Neural progenitor cell (in vitro differentiated cells): Measurements from ENCODE around the gene PNMA6E. TPM values are rescaled to one million over a fixed set of nuclear protein-coding genes. Genes with fewer than 3 reads are reported as not detected.

ENCODE experiments used
- DNase-seq: peaks from one replicate; pipeline ENCODE4 v3.0.0-alpha.2; 2016; ENCODE audit warnings: low spot score
- H2AFZ ChIP-seq: fragments of 200-600 bp; sonication (generic); replicated peaks from 2 replicates; pipeline ENCODE4 v1.6.1; 2016; ENCODE audit warnings: antibody characterized with exemption
- H3F3A ChIP-seq: fragments of 200-600 bp; sonication (generic); 2 replicates; pipeline ENCODE4 v1.6.1; 2016; ENCODE audit warnings: antibody characterized with exemption, low read depth
- H3K27ac ChIP-seq: fragments of 200-600 bp; sonication (generic); 2 replicates; pipeline ENCODE4 v1.5.1; 2016; ENCODE audit warnings: mild to moderate bottlenecking
- H3K27me3 ChIP-seq: fragments of 200-600 bp; sonication (generic); 2 replicates; pipeline ENCODE4 v1.6.1; 2016; ENCODE audit warnings: mild to moderate bottlenecking, moderate library complexity
- H3K36me3 ChIP-seq: fragments of 200-600 bp; sonication (generic); 2 replicates; pipeline ENCODE4 v1.5.1; 2016
- H3K4me1 ChIP-seq: fragments of 200-600 bp; sonication (generic); 2 replicates; pipeline ENCODE4 v1.6.1; 2016; ENCODE audit warnings: mixed run types
- H3K4me2 ChIP-seq: fragments of 200-600 bp; sonication (generic); 2 replicates; pipeline ENCODE4 v1.6.1; 2016
- H3K4me3 ChIP-seq: fragments of 200-600 bp; sonication (generic); 2 replicates; pipeline ENCODE4 v1.5.1; 2016
- H3K79me2 ChIP-seq: fragments of 200-600 bp; sonication (generic); 2 replicates; pipeline ENCODE4 v1.6.1; 2016; ENCODE audit warnings: low read depth
- H3K9ac ChIP-seq: fragments of 200-600 bp; sonication (generic); 2 replicates; pipeline ENCODE4 v1.6.1; 2016
- H3K9me3 ChIP-seq: fragments of 200-600 bp; sonication (generic); 2 replicates; pipeline ENCODE4 v1.5.1; 2016; ENCODE audit warnings: low read depth
- H4K20me1 ChIP-seq: fragments of 200-600 bp; sonication (generic); 2 replicates; pipeline ENCODE4 v1.6.1; 2016; ENCODE audit warnings: low read depth
- H3K27ac Mint-ChIP-seq: 3 replicates; pipeline ENCODE4 v1.8.0; 2021; ENCODE audit warnings: mixed read lengths
- H3K27me3 Mint-ChIP-seq: 2 replicates; pipeline ENCODE4 v1.8.0; 2022; ENCODE audit warnings: low read depth, mild to moderate bottlenecking, inconsistent platforms, moderate library complexity, mixed read lengths; ENCODE audit not compliant: insufficient read depth
- H3K36me3 Mint-ChIP-seq: 3 replicates; pipeline ENCODE4 v1.8.0; 2021; ENCODE audit warnings: mixed read lengths
- H3K4me1 Mint-ChIP-seq: 3 replicates; pipeline ENCODE4 v1.8.0; 2021; ENCODE audit warnings: mixed read lengths
- H3K4me3 Mint-ChIP-seq: 3 replicates; pipeline ENCODE4 v1.8.0; 2021; ENCODE audit warnings: mild to moderate bottlenecking, moderate library complexity, mixed read lengths
- H3K9me3 Mint-ChIP-seq: 3 replicates; pipeline ENCODE4 v1.8.0; 2020; ENCODE audit warnings: mixed read lengths
- CTCF ChIP-seq: fragments of 200-600 bp; sonication (generic); IDR thresholded peaks from 2 replicates; pipeline ENCODE4 v1.5.1; 2017; ENCODE audit warnings: antibody characterized with exemption, mild to moderate bottlenecking
- EZH2 ChIP-seq: fragments of 200-600 bp; sonication (generic); IDR thresholded peaks from 2 replicates; pipeline ENCODE4 v1.6.1; 2017; ENCODE audit warnings: antibody characterized with exemption, mild to moderate bottlenecking, moderate library complexity
- EZH2phosphoT487 ChIP-seq: fragments of 200-600 bp; sonication (generic); IDR thresholded peaks from 2 replicates; pipeline ENCODE4 v1.6.1; 2017; ENCODE audit warnings: antibody characterized with exemption
- total RNA-seq: library from RNA; depleted of rRNA; stranded (reverse); fragments of >200 nt; gene quantifications from 2 replicates; pipeline ENCODE4 v1.2.3, GENCODE V29; 2015; ENCODE audit warnings: low replicate concordance

PNMA6E gene
- total RNA-seq, 1 donor from 2014 or later: not detected

- no peaks in the 10 kb centered on the region for H3K36me3 ChIP-seq
- H3F3A ChIP-seq: no peaks in the 10 kb centered on the region
- no peaks in the 10 kb centered on the region for H3K79me2 ChIP-seq
- no peak overlapping the region for H3K9ac ChIP-seq
- Mint-ChIP-seq H3K4me3 (no peak overlapping the region), H3K27me3 (peaks cover 5% of the 10 kb centered on the region), H3K9me3 (peaks cover 12% of the 10 kb centered on the region), H3K4me1 (no peaks in the 10 kb centered on the region), H3K27ac (no peak overlapping the region), H3K36me3 (no peaks in the 10 kb centered on the region)
- H2AFZ ChIP-seq: no peak overlapping the region
- H3K27ac ChIP-seq: no peak overlapping the region
- no peaks in the 10 kb centered on the region for H3K9me3 ChIP-seq
- DNase-seq: no peak
- no peak overlapping the region for H3K4me3 ChIP-seq
- no peaks in the 10 kb centered on the region for H3K27me3 ChIP-seq
- no peak overlapping the region for H3K4me2 ChIP-seq
- H3K4me1 ChIP-seq: no peaks in the 10 kb centered on the region
- no peaks in the 10 kb centered on the region for H4K20me1 ChIP-seq
- no peak for TF ChIP-seq EZH2
- TF ChIP-seq EZH2phosphoT487: no peak
- TF ChIP-seq CTCF: no peak
Observed at GRCh38 chrX:153435845-153436244, 34.7 kb upstream of the PNMA6E start.

GRCh38 chrX:153434801-153435200 is 33.7 kb upstream of the PNMA6E start:
- no peak overlapping the region for H3K4me2 ChIP-seq
- no peaks in the 10 kb centered on the region for H3F3A ChIP-seq
- no peaks in the 10 kb centered on the region for H3K9me3 ChIP-seq
- no peak overlapping the region for H3K4me3 Mint-ChIP-seq
- H3K9ac ChIP-seq: no peak overlapping the region
- TF ChIP-seq EZH2phosphoT487: no peak
- no peak for TF ChIP-seq CTCF
- TF ChIP-seq EZH2: no peak
- H3K4me1 ChIP-seq: no peaks in the 10 kb centered on the region
- H3K36me3 Mint-ChIP-seq: no peaks in the 10 kb centered on the region
- no peak overlapping the region for H3K4me3 ChIP-seq
- no peak overlapping the region for H3K27ac Mint-ChIP-seq
- no peaks in the 10 kb centered on the region for H3K4me1 Mint-ChIP-seq
- DNase-seq: no peak
- H4K20me1 ChIP-seq: no peaks in the 10 kb centered on the region
- H3K27ac ChIP-seq: no peak overlapping the region
- H3K9me3 Mint-ChIP-seq: peaks cover 18% of the 10 kb centered on the region
- no peaks in the 10 kb centered on the region for H3K27me3 ChIP-seq
- H3K79me2 ChIP-seq: no peaks in the 10 kb centered on the region
- H3K36me3 ChIP-seq: no peaks in the 10 kb centered on the region
- peaks cover 2% of the 10 kb centered on the region for H3K27me3 Mint-ChIP-seq
- no peak overlapping the region for H2AFZ ChIP-seq

- Histone ChIP-seq H3K27me3 (no peaks in the 10 kb centered on the region), H3K9me3 (no peaks in the 10 kb centered on the region), H3K4me1 (no peaks in the 10 kb centered on the region), H3F3A (no peaks in the 10 kb centered on the region), H3K4me2 (no peak overlapping the region), H3K36me3 (no peaks in the 10 kb centered on the region), H4K20me1 (no peaks in the 10 kb centered on the region), H3K79me2 (no peaks in the 10 kb centered on the region), H3K27ac (no peak overlapping the region), H3K9ac (no peak overlapping the region), H3K4me3 (no peak overlapping the region), H2AFZ (no peak overlapping the region)
- H3K27me3 Mint-ChIP-seq: peaks cover 7% of the 10 kb centered on the region
- H3K4me3 Mint-ChIP-seq: no peak overlapping the region
- H3K27ac Mint-ChIP-seq: no peak overlapping the region
- H3K4me1 Mint-ChIP-seq: no peaks in the 10 kb centered on the region
- H3K9me3 Mint-ChIP-seq: peaks cover 21% of the 10 kb centered on the region
- H3K36me3 Mint-ChIP-seq: no peaks in the 10 kb centered on the region
- no peak for DNase-seq
- TF ChIP-seq CTCF (no peak), EZH2phosphoT487 (no peak), EZH2 (no peak)
Observed at GRCh38 chrX:153433781-153434285, 32.7 kb upstream of the PNMA6E start.
